ENCODE data around the gene GUK1.
"Not testable (repeated sequence)": the region's sequence is repeated elsewhere in the genome, so short reads cannot be mapped to it uniquely, and the experiment has no call there.

The GUK1 gene

GRCh38 chr1:228180271-228180958 lies 40.3 kb downstream of the GUK1 start:
- no peak for DNase-seq

DNA sequence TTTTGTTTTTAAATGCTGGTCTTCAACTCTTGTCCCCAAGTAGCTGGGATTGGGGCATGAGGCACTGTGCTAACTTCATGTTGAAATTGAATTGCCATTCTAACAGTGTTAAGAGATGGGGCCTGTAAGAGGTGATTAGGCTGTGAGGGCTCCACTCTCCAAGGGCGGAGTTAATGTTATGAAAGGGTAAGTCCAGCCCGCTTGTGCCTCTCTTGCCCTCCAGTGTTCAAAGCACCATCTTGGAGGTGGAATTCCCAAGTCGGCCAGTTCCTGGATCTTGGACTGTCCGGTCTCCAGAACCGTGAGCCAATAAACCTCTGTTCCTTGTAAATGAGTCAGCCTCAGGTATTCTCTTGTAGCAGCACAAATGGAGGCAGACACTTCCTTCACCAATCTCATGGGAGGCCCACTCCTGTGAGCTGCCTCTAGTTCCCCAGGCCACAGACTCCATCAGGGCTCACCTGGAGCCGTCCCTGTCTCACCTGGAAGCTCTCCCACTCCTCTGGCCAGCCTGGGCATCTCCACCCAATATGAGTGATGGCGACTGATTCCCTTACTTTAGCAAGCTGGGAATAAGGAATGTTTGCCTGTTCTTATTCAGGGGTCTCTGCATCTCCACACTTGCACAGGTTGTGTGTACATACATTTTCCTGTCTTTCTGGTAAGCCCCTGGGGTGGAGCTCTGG lies 41.0 kb downstream of the GUK1 start:
- no peak for DNase-seq

GRCh38 chr1:228181645-228182034 lies 41.6 kb downstream of the GUK1 start:
- no peak for DNase-seq

GRCh38 chr1:228182296-228183030 lies 42.4 kb downstream of the GUK1 start:
- no peak for DNase-seq

GRCh38 chr1:228184152-228184551 lies 44.1 kb downstream of the GUK1 start:
- no peak for DNase-seq

DNA sequence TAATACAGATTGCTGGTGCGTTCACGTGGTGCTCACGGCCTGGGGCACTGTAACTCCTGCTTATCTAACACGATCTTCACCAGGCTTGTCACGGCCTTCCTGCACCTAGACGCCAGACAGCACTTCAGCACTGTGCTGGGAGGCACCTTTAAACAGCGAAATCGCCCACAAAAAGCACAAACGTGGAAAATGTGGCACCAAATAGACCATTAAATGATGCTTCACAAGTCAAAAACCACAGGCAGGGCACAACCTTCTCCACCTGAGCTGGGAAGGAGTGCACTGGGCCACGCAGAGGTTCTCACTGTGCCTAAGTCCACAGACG lies 45.5 kb downstream of the GUK1 start:
- DNase-seq = no peak

GRCh38 chr1:228188249-228188648 lies 48.2 kb downstream of the GUK1 start:
- DNase-seq = not testable (repeated sequence)

GRCh38 chr1:228190182-228190581 lies 50.1 kb downstream of the GUK1 start:
- no peak for DNase-seq

DNA sequence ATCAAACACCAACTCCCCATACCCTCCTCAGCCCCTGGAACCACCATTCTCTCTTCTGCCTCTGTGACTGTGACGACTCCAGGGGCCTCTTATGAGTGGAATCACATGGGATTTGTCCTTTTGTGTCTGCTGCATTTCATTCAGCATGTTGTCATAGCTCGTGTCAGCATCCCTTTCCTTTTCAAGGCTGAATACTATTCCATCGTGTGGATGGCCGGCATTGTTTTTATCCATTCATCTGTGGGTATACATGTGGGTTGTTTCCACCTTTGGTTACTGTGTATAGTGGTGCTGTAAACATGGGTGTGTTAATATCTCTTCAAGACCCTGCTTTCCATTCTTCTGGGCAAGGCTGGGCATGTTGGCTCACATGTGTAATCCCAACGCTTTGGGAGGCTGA lies 50.7 kb downstream of the GUK1 start:
- no peak for DNase-seq

- DNase-seq = no peak
Observed at GRCh38 chr1:228194436-228194835, 54.4 kb downstream of the GUK1 start.

DNA sequence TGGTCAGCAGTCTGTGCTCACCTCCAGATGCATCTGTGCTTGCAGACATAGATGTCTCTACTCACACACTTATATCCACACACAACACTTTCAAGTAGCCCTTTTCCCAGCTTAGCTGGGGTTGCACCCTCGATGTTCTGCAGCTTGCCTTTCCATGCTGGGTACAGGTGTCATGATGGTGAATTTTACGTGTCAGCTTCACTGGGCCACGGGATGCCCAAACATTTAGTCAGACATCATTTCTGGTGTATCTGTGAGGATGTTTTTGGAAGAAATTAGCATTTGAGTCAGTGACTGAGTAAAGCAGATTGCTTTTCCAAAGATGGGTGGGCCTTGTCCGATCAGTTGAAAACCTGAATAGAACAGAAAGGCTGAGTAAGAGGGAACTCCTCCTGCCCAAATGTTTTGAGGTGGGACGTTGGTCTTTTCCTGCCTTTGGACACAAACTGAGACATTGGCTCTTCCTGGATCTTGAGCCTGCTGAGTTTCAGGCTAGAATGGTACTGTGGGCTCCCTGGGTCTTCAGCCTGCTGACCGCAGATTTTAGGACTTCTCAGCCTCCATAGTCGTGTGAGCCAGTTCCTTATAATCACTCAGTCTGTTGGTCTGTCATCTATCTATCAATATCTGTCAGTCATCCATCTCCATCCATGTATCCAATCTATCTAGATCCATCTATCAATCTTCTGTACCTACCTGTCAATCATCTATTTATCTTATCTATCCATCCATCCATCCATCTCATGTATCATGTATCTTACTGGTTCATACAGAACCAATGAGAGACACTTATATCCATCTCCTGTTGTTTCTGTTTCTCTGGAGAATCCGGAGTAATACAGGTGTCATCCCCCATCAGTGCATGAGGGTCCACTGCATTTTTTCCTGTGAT lies 55.1 kb downstream of the GUK1 start:
- no peak for DNase-seq

GRCh38 chr1:228197555-228198147 lies 57.6 kb downstream of the GUK1 start:
- no peak for DNase-seq

All from NCI-H2029 (cell line).